Activated CD4-positive, alpha-beta T cell treated with anti-CD3 and anti-CD28 coated beads for 1 hour (primary cell): ENCODE measurements around the gene HYCC1.
"Not testable (repeated sequence)": the region's sequence is repeated elsewhere in the genome, so short reads cannot be mapped to it uniquely, and the experiment has no call there.

ENCODE experiments used
- DNase-seq: peaks from one replicate; pipeline ENCODE4 v3.0.0-alpha.2; 2020

The HYCC1 gene

GRCh38 chr7:22983257-22983855, 30.6 kb downstream of the HYCC1 start:
- DNase-seq, result no peak

DNA sequence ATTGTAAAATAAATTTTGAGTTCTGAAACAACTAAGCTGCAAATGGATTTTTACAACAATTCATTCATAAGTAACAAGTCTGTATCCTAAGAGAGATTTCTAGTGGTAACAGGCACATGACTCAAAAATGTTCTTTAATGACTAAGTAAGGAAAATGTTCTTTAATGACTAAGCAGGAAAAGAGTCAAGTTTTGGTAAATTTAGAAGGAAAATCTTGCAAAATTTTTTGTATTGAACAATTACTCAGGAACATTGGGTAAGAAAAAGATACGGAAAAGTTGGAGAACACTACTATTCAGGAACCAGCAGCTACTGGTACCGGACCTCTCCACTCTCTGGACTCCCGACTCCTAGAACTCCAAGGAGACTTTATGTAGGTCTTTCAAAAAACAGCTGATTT, 33.5 kb downstream of the HYCC1 start:
- no peak for DNase-seq

GRCh38 chr7:22979861-22980260, 34.1 kb downstream of the HYCC1 start:
- no peak for DNase-seq

DNA sequence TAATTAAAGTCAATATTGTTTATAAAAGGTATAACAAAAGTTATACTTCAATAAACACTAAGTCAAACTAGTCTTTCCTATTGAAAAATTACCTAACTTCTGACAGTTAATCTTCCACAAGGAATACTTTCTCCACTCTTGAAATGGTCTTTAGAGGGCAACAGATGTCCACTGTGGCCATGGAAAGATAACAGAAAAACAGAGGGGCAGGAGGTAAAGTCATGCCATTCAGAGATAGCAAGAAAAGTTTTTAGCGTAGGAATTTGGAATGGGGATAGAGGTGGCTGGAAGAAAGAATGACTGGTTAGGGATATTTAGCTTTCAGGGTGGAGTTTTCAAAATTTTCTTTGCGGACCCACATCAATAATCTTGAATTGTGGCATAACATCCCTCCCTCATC, 34.7 kb downstream of the HYCC1 start:
- no peak for DNase-seq

GRCh38 chr7:22974636-22975035, 39.3 kb downstream of the HYCC1 start:
- not testable (repeated sequence) for DNase-seq

- DNase-seq, result no peak
Observed at GRCh38 chr7:22972207-22972606, 41.7 kb downstream of the HYCC1 start.

- DNase-seq, result no peak
Observed at GRCh38 chr7:22969010-22969431, 44.9 kb downstream of the HYCC1 start.
